GM12878 (cell line): ENCODE measurements around the gene EMB.
"Not testable (repeated sequence)": the region's sequence is repeated elsewhere in the genome, so short reads cannot be mapped to it uniquely, and the experiment has no call there.

Experiments
- CBFB ChIP-seq: IDR thresholded peaks from 2 replicates; pipeline ENCODE4 v1.6.1; 2016; ENCODE audit warnings: antibody characterized with exemption, low read depth
- CTCF ChIP-seq, 3 experiments: IDR thresholded peaks in 2 of 3; conservative IDR thresholded peaks in 1 of 3; 2 replicates each; pipeline ENCODE4 v1.5.1; 2011; ENCODE audit warnings: low read depth in 3 of 3, low read length in 3 of 3, mild to moderate bottlenecking in 3 of 3, control low read depth in 2 of 3, moderate library complexity in 2 of 3, inconsistent platforms in 1 of 3, mixed read lengths in 1 of 3; ENCODE audit not compliant: control insufficient read depth in 2 of 3, insufficient read depth in 1 of 3; ENCODE audit errors: extremely low read depth in 1 of 3
- MYC ChIP-seq: IDR thresholded peaks from 2 replicates; pipeline ENCODE4 v1.6.1; 2011; ENCODE audit warnings: mild to moderate bottlenecking, low read length, moderate library complexity, inconsistent platforms; ENCODE audit not compliant: insufficient read depth, insufficient replicate concordance, insufficient read length, severe bottlenecking
- SMARCA5 ChIP-seq: fragments of 450-650 bp; IDR thresholded peaks from 2 replicates; pipeline ENCODE4 v1.6.1; 2017; ENCODE audit warnings: mild to moderate bottlenecking
- SP1 ChIP-seq: IDR thresholded peaks from one replicate; pipeline ENCODE4 v1.6.1; 2011; ENCODE audit warnings: low read depth, low read length
- YY1 ChIP-seq: IDR thresholded peaks from 2 replicates; pipeline ENCODE4 v1.6.1; 2011; ENCODE audit warnings: low read depth, mild to moderate bottlenecking, low read length

- not testable (repeated sequence) for TF ChIP-seq SMARCA5; CTCF (IDR thresholded peaks at IDR 0.05 in 2 of 3, conservative IDR thresholded peaks at IDR 0.05 in 1 of 3; ENCODE audit: control insufficient read depth in 2 of 3, extremely low read depth in 1 of 3, insufficient read depth in 1 of 3, low read depth in 3 of 3, low read length in 3 of 3); MYC; SP1; CBFB; YY1
Observed at GRCh38 chr5:50438060-50438459, 3.0 kb downstream of the EMB start.
